Thyroid gland (tissue), 4 donors: ENCODE data around the gene CX3CL1.

Experiments
- CTCF ChIP-seq, 6 experiments: fragments of 200-600 bp in 3 of 6; fragments of 450-650 bp in 3 of 6; sonication (generic) in 3 of 6; IDR thresholded peaks; one replicate each; pipeline ENCODE4 v1.5.1; 2016 to 2019; ENCODE audit warnings: antibody characterized with exemption in 6 of 6, mild to moderate bottlenecking in 2 of 6, inconsistent platforms in 1 of 6, moderate library complexity in 1 of 6
- POLR2A ChIP-seq, 2 donors: fragments of 450-650 bp; IDR thresholded peaks; one replicate each; pipeline ENCODE4 v1.6.1; 2017; ENCODE audit warnings: antibody characterized with exemption in 2 of 2, mild to moderate bottlenecking in 2 of 2, moderate library complexity in 1 of 2

- no peak for TF ChIP-seq POLR2A (IDR thresholded peaks at IDR 0.05)
- no peak for TF ChIP-seq CTCF (IDR thresholded peaks at IDR 0.05)
Observed at GRCh38 chr16:57331355-57331754, 40.9 kb upstream of the CX3CL1 start.
